Keratinocyte (primary cell): Measurements from ENCODE around the gene GASK1A. TPM values are rescaled to one million over a fixed set of nuclear protein-coding genes. Genes with fewer than 3 reads are reported as not detected.

Experiments
- DNase-seq: peaks from one replicate; pipeline ENCODE4 v3.0.0-alpha.2; 2011; ENCODE audit warnings: low read depth, missing footprints, low spot score
- FAIRE-seq: peaks from 2 replicates; lab custom pipeline; 2011; peaks lifted over from hg19 to GRCh38; lab: Jason Lieb, UNC
- H2AFZ ChIP-seq: 2 replicates; pipeline ENCODE4 v1.6.0; 2012; ENCODE audit warnings: low read length, control low read depth, inconsistent platforms; ENCODE audit not compliant: control insufficient read depth
- H3K27ac ChIP-seq: 2 replicates; pipeline ENCODE4 v1.5.1; 2011; ENCODE audit warnings: low read length; ENCODE audit not compliant: control insufficient read depth, insufficient read depth
- H3K27me3 ChIP-seq: 3 replicates; pipeline ENCODE4 v1.6.0; 2011; ENCODE audit warnings: low read length; ENCODE audit not compliant: control insufficient read depth, insufficient read depth; ENCODE audit errors: extremely low read depth
- H3K36me3 ChIP-seq, 2 experiments: 2 replicates in 1 of 2; 3 replicates in 1 of 2; pipeline ENCODE4 v1.5.1; 2011; ENCODE audit warnings: low read length in 2 of 2, mild to moderate bottlenecking in 1 of 2; ENCODE audit not compliant: control insufficient read depth in 2 of 2, insufficient read depth in 2 of 2; ENCODE audit errors: extremely low read depth in 1 of 2
- H3K4me1 ChIP-seq: 3 replicates; pipeline ENCODE4 v1.5.1; 2011; ENCODE audit warnings: low read length; ENCODE audit not compliant: control insufficient read depth, insufficient read depth; ENCODE audit errors: extremely low read depth
- H3K4me2 ChIP-seq: 3 replicates; pipeline ENCODE4 v1.6.0; 2011; ENCODE audit warnings: low read depth, low read length; ENCODE audit not compliant: control insufficient read depth, insufficient read depth; ENCODE audit errors: extremely low read depth
- H3K4me3 ChIP-seq, 3 experiments: fragments of 200-600 bp in 1 of 3; sonication (generic) in 1 of 3; 2 replicates in 2 of 3; 3 replicates in 1 of 3; pipeline ENCODE4 v1.5.1; 2011 to 2016; ENCODE audit warnings: low read length in 3 of 3, mild to moderate bottlenecking in 3 of 3, control low read depth in 2 of 3, inconsistent platforms in 1 of 3, low read depth in 1 of 3, mixed read lengths in 1 of 3, mixed run types in 1 of 3, moderate library complexity in 1 of 3; ENCODE audit not compliant: control insufficient read depth in 2 of 3, insufficient read depth in 2 of 3; ENCODE audit errors: extremely low read depth in 1 of 3
- H3K79me2 ChIP-seq: 2 replicates; pipeline ENCODE4 v1.6.0; 2012; ENCODE audit warnings: low read length; ENCODE audit not compliant: control insufficient read depth, insufficient read depth
- H3K9ac ChIP-seq: 3 replicates; pipeline ENCODE4 v1.6.0; 2011; ENCODE audit warnings: low read length; ENCODE audit not compliant: control insufficient read depth, insufficient read depth; ENCODE audit errors: extremely low read depth
- H3K9me1 ChIP-seq: 3 replicates; pipeline ENCODE4 v1.6.0; 2011; ENCODE audit warnings: low read length; ENCODE audit not compliant: control insufficient read depth, insufficient read depth; ENCODE audit errors: extremely low read depth
- H3K9me3 ChIP-seq: 2 replicates; pipeline ENCODE4 v1.5.1; 2012; ENCODE audit warnings: low read depth, low read length; ENCODE audit not compliant: control insufficient read depth
- H4K20me1 ChIP-seq: 3 replicates; pipeline ENCODE4 v1.6.0; 2011; ENCODE audit warnings: low read length; ENCODE audit not compliant: control insufficient read depth, insufficient read depth; ENCODE audit errors: extremely low read depth
- EZH2 ChIP-seq: IDR thresholded peaks from one replicate; pipeline ENCODE4 v1.6.1; 2012; ENCODE audit warnings: inconsistent platforms, mild to moderate bottlenecking, low read length, moderate library complexity
- dilution Hi-C: fragments of 300-500 bp; cut with MboI; formaldehyde crosslinking; loops from one replicate; pipeline ENCODE4 v1.7.0; 2020; ENCODE audit warnings: low sequenced_read_pairs; ENCODE audit not compliant: extremely low pct_ligation_motif_present
- polyA plus RNA-seq, 5 experiments: library from polyadenylated mRNA; depleted of rRNA in 3 of 5; stranded (reverse) in 3 of 5; stranded (forward) in 1 of 5; unstranded in 1 of 5; fragments of >200 nt; gene quantifications; 1 replicate in 1 of 5; 2 replicates in 3 of 5; 3 replicates in 1 of 5; pipeline versions ENCODE4 v1.2.1 to v1.2.3, GENCODE V29; 2011 to 2012; ENCODE audit warnings: missing spikeins in 2 of 5, low read depth in 1 of 5, low replicate concordance in 1 of 5
- TF ChIP-seq, protein P1 (sequence below), 3 experiments: IDR thresholded peaks in 1 of 3; conservative IDR thresholded peaks in 1 of 3; optimal IDR thresholded peaks in 1 of 3; 2 replicates in 2 of 3; 3 replicates in 1 of 3; pipeline versions ENCODE3 to v1.5.1; 2011; ENCODE audit warnings: low read length in 3 of 3, mild to moderate bottlenecking in 3 of 3, moderate library complexity in 2 of 3, control low read depth in 1 of 3, inconsistent platforms in 1 of 3; ENCODE audit not compliant: insufficient read depth in 2 of 3; ENCODE audit errors: extremely low read depth in 1 of 3

GASK1A gene
- polyA plus RNA-seq, 1 donor (not counting 4 experiments of a cell fraction or from before 2014, with no cell fraction given) = 0.30 TPM

DNA sequence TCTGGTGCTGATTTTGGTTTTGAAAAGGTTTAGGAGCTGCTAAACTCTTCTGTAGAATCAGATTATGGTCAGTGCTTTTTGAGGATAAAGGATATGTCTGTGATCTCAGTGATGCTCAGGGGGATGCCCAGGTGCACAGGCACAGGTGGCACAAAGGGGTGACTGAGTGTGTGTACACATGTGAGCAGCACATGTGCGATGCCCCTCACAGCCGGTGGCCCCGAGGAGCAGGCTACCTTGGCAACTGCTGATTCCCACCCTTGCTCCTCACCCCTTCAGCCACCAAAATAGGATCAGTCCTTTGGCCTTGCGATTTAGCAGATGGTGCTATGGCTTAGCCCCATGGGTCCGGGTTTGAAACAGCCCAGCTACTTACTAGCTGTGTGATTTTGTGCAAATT is 75.6 kb downstream of the GASK1A start:
- dilution Hi-C loops = no loop called here
- Histone ChIP-seq H3K27me3 (peaks cover 18% of the 10 kb centered on the region), H3K27ac (no peak overlapping the region), H3K79me2 (no peaks in the 10 kb centered on the region), H3K9ac (no peak overlapping the region), H3K4me1 (no peaks in the 10 kb centered on the region), H3K4me3 (no peak overlapping the region), H3K4me2 (no peak overlapping the region), H3K9me1 (no peaks in the 10 kb centered on the region), H3K36me3 (no peaks in the 10 kb centered on the region), H2AFZ (no peak overlapping the region), H3K9me3 (no peaks in the 10 kb centered on the region), H4K20me1 (no peaks in the 10 kb centered on the region)
- no peak for FAIRE-seq
- no peak for TF ChIP-seq EZH2
- TF ChIP-seq, protein P1, sequence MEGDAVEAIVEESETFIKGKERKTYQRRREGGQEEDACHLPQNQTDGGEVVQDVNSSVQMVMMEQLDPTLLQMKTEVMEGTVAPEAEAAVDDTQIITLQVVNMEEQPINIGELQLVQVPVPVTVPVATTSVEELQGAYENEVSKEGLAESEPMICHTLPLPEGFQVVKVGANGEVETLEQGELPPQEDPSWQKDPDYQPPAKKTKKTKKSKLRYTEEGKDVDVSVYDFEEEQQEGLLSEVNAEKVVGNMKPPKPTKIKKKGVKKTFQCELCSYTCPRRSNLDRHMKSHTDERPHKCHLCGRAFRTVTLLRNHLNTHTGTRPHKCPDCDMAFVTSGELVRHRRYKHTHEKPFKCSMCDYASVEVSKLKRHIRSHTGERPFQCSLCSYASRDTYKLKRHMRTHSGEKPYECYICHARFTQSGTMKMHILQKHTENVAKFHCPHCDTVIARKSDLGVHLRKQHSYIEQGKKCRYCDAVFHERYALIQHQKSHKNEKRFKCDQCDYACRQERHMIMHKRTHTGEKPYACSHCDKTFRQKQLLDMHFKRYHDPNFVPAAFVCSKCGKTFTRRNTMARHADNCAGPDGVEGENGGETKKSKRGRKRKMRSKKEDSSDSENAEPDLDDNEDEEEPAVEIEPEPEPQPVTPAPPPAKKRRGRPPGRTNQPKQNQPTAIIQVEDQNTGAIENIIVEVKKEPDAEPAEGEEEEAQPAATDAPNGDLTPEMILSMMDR (optimal IDR thresholded peaks at IDR 0.05 in 1 of 3, IDR thresholded peaks at IDR 0.05 in 1 of 3, conservative IDR thresholded peaks at IDR 0.05 in 1 of 3; ENCODE audit: extremely low read depth in 1 of 3, insufficient read depth in 2 of 3, low read length in 3 of 3) = no peak
- DNase-seq = no peak

DNA sequence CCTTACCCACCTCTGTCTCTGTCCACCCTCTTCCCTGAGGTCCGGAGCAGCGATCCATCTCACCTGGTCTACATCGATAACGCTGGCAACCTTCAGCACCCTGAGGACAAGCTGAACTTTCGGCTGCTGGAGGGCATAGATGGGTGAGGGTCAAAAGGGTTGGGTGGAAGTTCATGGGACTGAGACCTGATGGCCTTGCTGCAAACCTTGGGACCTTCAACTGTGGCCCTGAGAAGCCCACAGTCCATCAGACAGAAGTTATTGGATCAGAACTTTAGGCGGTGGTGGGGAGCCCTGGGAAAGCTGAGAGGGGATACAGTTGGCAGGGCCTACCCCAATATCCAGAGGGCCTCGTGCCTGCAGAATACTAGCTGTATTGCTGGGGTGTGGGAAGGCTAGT is 76.3 kb downstream of the GASK1A start:
- FAIRE-seq (no peak), DNase-seq (no peak)
- Histone ChIP-seq H3K9ac (no peak overlapping the region), H3K4me3 (no peak overlapping the region), H3K79me2 (no peaks in the 10 kb centered on the region), H3K4me2 (no peak overlapping the region), H3K27ac (no peak overlapping the region), H3K27me3 (peaks cover 18% of the 10 kb centered on the region), H3K9me3 (no peaks in the 10 kb centered on the region), H4K20me1 (no peaks in the 10 kb centered on the region), H3K4me1 (no peaks in the 10 kb centered on the region), H2AFZ (no peak overlapping the region), H3K36me3 (no peaks in the 10 kb centered on the region), H3K9me1 (no peaks in the 10 kb centered on the region)
- dilution Hi-C loops = no loop called here
- no peak for TF ChIP-seq EZH2
- TF ChIP-seq, protein P1 (optimal IDR thresholded peaks at IDR 0.05 in 1 of 3, IDR thresholded peaks at IDR 0.05 in 1 of 3, conservative IDR thresholded peaks at IDR 0.05 in 1 of 3; ENCODE audit: extremely low read depth in 1 of 3, insufficient read depth in 2 of 3, low read length in 3 of 3) = no peak
